Stimulated activated CD8-positive, alpha-beta memory T cell treated with anti-CD3 and anti-CD28 coated beads, Interleukin-7, amount 100 ng/mL, for 4 hours (primary cell): ENCODE results near the gene KLF11.

Experiments used
- DNase-seq, 2 donors: peaks; one replicate each; pipeline ENCODE4 v3.0.0-alpha.2; 2020; ENCODE audit warnings: low read depth in 2 of 2

KLF11 gene

GRCh38 chr2:10064932-10065772, 21.8 kb downstream of the KLF11 start:
- no peak for DNase-seq

GRCh38 chr2:10065773-10066055, 22.4 kb downstream of the KLF11 start:
- DNase-seq: no peak

GRCh38 chr2:10067330-10067729, 24.0 kb downstream of the KLF11 start:
- DNase-seq: no peak

- DNase-seq: no peak
Measured at GRCh38 chr2:10067881-10068280, 24.5 kb downstream of the KLF11 start.

DNA sequence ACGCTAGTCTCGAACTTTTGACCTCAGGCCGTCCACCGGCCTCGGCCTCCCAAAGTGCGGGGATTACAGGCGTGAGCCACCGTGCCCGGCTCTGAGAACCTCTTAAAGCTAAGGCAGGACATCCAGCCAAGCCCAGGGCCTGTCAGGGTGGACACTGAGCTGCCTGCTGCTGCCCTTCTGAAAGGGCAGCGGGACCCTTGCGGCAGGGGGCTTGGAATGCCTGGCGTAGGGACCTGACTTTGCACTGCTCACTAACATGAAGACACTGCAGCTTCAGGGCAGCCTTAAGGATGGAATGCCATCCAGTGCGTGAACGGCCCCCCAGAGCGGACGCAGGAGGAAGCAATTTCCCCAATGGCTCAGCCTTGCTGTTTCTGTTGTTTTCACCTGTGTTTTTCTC, 27.8 kb downstream of the KLF11 start:
- DNase-seq: no peak

DNA sequence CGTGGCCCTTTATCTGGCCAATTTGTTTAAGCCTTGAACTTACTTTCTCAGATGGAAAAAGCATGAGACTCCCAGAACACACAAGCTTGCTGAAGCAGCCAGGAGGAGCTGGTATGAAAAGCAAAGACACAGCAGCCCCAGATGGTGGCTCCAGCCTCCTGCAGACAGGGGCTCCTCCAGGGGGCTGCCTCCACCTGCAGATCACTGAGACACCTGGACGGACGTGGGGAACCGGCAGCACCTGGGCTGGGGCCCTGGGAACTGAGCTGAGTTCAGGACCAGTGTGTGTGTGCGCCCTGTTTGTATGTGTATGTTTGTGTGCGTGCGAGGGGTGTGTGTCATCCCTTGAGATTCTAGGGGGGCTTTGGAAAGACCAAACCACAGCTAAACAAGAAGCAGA, 28.2 kb downstream of the KLF11 start:
- DNase-seq: no peak

DNA sequence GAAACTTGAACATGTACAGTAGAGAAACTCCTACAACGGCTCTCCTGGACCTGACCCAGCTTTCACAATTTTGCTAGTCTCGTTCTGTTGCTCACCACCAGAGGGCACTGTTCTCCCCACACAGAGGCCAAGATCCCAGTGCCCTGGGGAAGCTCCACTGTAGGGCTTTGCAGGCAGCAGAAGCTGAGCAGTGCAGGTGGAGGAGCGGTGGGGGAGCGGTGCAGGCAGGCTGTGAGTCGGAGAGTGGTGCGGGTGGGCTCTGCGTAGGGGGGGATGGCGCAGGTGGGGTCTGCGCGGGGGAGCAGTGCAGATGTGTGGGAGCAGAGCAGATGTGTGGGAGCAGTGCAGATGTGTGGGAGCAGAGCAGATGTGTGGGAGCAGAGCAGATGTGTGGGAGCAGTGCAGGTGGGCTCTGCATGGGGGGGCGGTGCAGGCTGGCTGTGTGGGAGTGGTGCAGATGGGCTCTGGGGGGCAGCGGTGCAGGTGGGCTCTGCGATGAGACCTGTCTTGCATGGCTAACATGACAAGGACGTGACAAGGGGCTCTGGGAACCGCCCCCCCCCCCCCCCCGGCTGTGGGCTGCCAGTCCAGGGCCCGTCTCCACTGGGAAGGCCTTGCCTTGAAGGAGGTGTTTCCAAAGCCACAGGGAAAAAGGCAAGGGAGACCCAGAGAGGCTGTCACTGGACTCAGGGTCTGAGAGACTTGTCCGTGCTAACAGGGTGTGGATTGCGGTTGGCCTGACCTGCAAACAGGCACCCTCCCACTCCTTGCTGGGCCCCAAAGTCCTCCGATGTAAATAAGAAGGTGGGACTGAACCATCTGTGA, 29.5 kb downstream of the KLF11 start:
- peak; percentile 60 to 63 for DNase-seq

GRCh38 chr2:10073706-10074105, 30.4 kb downstream of the KLF11 start:
- no peak for DNase-seq

DNA sequence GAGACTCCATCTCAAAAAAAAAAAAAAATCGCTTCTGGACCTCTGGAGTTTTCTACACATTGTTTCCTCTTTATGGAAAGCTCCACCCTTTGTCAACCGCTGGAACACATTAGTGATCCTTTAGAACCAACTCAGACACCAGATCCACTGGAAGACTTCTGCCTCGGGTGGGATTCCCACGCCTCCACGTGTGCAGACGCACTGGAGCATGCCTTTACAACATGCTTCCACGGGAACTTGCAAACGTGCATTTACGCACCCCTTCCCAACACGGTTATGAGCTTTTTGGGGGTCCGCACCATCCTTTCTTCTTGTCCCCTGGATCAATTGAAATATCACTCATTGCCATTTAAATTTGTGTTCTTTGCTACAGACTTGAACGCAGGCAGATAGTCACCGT, 31.8 kb downstream of the KLF11 start:
- no peak for DNase-seq

DNA sequence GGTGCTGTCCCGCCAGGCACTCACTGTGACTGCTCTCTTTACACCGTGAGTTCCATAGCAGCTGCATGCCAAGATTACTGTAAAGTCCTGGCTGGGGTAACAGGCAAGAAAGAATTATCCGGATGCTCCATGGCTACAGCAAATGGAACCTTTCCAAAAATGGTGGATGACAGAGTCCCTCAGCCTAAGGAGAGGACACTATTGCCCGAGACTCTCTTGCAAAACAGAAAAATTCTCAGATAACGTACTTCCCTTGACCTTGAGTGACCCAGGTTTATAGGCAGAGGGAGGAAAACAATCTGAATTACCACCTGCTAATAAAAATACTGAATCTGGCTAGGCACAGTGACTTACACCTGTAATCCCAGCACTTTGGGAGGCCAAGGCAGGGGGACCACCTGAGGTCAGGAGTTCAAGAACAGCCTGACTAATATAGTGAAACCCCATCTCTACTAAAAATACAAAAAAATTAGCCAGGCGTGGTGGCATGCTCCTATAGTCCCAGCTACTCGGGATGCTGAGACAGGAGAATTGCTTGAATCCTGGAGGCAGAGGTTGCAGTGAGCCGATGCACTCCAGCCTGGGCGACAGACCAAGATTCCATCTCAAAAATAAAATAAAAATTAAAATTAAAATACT, 32.3 kb downstream of the KLF11 start:
- DNase-seq: no peak

- DNase-seq: no peak
Measured at GRCh38 chr2:10076511-10076910, 33.2 kb downstream of the KLF11 start.

DNA sequence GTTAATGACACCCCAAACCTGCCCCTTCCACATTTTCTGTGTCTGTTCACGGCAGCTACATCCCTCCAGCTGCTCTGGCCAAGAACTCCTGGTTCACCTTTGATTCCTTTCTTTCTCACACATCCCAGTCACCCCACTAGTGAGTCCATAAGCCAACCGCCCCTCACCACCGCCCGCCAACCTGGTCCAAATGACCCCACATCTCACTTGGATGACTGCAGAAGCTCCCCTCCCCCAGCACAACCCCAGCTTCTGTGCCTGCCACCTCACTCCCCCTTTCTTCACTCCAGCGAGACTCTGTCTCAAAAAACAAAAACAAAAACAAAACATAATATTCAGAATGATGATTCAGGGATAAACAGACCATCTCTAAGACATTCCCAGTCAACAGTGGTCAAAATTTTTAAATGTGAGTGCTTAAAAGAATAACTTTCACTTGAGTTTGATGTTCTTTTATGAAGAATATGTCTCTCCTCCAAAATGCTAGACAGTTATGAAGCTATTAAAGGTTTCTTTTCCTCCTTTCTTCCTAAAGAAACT, 33.7 kb downstream of the KLF11 start:
- no peak for DNase-seq

GRCh38 chr2:10078001-10078400, 34.7 kb downstream of the KLF11 start:
- no peak for DNase-seq

- no peak for DNase-seq
Measured at GRCh38 chr2:10078704-10079265, 35.4 kb downstream of the KLF11 start.

DNA sequence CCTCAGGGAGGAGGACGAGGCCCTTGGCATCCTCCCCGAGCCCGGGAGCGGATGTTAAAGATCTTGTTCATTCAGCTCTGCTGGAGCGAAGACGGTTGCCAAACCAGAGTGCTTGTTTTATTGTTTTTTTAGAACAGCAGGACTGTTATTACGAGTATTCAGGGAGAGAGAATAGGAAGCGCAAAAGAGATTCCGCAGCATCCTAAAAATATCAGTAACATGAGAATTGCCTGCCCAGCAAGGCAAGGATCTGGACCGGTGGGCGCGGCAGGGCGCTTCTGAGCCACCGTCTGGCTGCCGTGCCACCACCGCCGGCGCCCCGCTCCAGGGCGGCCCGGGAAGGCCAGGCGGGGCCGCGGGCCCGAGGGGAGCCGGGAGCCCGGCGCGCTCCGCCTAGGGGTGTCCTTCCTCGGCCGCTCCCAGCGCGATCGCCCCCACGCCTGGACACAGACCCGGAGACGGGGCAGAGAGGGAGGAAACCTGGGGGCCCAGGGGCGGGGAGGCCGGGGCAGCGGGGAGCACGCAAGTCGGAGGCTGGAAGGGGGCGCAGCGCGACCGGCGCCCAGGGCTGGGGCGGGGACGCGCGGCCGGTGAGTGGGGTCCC, 36.0 kb downstream of the KLF11 start:
- DNase-seq: no peak

- DNase-seq: no peak
Measured at GRCh38 chr2:10079870-10080535, 36.7 kb downstream of the KLF11 start, which contains the start of gene CYS1. Gene CYS1 (minus strand): TSS chr2:10080411. CDS start chr2:10080223, 188 bp downstream.

DNA sequence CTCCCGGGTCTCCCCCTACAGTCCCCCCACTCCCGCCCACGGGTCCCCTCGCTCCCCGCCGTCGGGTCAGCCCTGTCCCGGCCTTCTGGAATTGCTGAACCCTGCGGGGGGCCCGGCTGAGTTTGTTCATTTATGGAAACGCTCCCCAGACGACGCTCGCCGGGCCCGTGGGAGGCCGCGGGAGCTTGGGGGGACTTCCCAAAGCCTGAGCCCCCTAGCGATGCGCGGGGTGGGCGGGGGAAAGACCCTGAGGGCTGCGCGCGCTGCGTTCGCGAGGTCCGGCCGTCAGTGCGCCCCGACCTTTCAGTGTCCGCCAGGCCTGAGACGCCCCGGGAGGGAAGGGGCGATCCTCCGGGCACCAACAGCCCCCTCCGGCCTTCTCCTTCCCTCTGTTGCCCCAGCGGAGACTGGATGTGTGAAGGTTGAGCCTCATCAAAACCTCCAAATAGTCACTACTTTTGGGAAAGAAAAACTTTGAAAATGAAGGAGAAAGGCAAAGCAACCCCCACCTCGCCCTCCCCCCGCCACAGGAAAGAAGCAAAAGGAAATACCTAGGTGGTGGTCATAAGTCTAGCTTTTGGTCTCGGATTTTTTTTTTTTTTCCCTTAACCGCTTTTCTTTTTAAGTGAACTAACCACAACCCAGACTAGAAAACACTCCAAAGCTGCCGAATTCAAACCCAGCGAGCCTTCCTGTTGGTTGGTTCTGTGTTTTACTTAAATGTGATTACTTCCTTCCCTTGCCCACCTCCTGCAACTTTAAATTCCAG, 37.4 kb downstream of the KLF11 start:
- DNase-seq: no peak

DNA sequence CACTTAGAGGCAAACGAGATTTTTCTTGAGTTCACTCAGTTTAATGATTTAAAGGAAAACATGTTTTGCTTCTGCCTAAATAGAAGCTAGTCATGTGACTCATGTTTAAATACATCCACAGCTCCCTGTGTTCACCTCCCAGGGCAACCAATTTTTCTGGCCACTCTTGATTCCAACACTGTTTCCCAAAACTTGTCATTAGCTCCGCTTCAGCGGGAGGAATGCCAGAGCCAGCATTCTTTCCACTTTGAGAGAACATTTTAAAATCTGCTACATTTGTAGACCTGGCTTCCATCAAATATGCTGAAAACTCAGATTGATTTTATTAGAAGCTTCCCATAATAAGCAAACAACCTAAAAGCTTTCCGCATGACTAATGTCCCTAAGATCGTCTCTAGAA, 39.7 kb downstream of the KLF11 start:
- DNase-seq: no peak

DNA sequence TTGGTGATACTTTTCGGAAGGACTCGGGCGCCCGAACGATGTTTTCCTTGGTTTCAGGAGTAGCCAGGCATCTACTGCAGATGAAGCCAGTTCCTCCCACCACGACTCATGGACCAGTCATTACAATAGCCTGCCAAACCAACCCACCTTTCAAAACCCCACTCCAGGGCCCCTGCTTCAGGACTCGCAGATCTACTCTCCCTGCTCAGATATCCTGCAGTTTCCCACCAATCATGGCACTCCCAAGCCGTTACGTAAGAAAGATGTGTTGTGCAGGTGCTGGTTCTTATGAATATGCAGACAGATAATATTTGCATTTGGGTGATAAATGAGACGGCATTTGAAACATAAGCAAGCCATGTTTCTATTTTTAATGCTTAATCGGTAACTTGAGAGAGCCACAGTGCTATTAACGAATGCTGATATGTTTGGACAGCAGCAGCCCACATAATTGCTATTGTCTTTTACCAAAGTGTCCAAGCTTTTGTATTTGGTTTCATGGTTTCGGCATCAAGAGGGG, 40.4 kb downstream of the KLF11 start:
- no peak for DNase-seq

GRCh38 chr2:10084223-10084865, 41.0 kb downstream of the KLF11 start:
- no peak for DNase-seq
